Embryonic facial prominence (tissue), 1 donor: ENCODE data around the gene AMT.

Experiments used
- DNase-seq: peaks from one replicate; pipeline ENCODE4 v3.0.0-alpha.2; 2016; ENCODE audit errors: extremely low spot score

Gene AMT

GRCh38 chr3:49389297-49389696, 33.0 kb downstream of the AMT start:
- no peak for DNase-seq

GRCh38 chr3:49388289-49388820, 33.9 kb downstream of the AMT start:
- no peak for DNase-seq

DNA sequence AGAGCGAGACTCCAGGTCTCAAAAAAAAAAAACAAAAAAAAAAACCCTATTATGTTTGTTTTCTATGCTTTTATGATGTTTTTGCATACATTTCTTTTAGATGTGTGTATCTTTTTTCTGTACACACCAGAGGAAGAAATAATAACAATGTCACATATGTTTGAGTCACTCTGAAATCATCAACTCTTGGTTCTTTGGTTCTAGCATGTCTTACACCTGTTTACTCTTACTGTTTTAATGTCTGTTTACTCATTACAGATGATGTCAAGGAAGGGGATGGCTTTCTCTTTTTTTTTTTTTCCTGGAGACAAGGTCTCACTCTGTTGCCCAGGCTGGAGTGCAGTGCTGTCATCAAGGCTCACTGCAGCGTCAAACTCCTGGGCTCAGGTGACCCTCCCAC, 34.6 kb downstream of the AMT start:
- no peak for DNase-seq

- no peak for DNase-seq
Measured at GRCh38 chr3:49386056-49386756, 36.1 kb downstream of the AMT start.

DNA sequence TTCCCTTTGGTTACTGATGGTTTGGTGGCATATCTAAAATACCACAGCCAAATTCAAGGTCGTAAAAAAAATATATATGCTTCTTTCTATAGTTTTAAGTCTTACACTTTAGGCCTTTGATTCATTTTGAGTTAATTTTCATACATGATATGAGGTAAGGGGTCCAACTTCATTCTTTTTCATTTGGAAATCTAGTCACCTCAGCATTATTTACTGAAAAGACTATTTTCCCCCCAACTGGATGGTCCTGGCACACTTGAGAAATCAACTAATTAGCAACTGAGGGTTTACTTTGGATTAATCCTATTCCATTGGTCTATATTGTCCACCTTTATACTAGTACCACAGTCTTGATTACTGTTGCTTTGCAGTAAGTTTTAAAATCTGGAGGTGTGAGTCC, 36.7 kb downstream of the AMT start:
- DNase-seq, result no peak

- DNase-seq, result no peak
Measured at GRCh38 chr3:49383387-49383786, 38.9 kb downstream of the AMT start.

- no peak for DNase-seq
Measured at GRCh38 chr3:49378249-49378895, 43.9 kb downstream of the AMT start.

DNA sequence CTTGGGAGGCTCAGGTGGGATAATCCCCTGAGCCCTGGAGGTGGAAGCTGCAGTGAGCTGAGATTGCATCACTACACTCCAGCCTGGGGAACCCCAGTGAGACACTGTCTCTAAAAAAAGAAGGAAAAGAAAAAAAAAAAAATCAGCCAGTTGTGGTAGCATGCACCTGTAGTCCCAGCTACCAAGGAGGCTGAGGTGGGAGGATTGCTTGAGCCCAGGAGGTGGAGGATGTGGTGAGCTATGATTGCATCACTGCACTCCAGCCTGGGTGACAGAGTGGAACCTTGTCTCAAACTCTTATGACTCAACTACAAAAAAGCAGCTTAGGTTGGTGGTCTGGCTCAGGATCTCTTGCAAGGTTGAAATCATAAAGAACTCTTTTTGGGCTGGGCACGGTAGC, 44.8 kb downstream of the AMT start:
- DNase-seq, result no peak

GRCh38 chr3:49371946-49372345, 50.3 kb downstream of the AMT start:
- no peak for DNase-seq

- no peak for DNase-seq
Measured at GRCh38 chr3:49370585-49371290, 51.5 kb downstream of the AMT start.
